ENCODE results near the gene SNIP1.

- TF ChIP-seq EZH2 (IDR thresholded peaks at IDR 0.05), result no peak
- no peak for TF ChIP-seq POLR2AphosphoS5 (IDR thresholded peaks at IDR 0.05; ENCODE audit: borderline replicate concordance, low read depth, low read length)
- TF ChIP-seq FOXP2 (optimal IDR thresholded peaks at IDR 0.05; ENCODE audit: control extremely low read depth, extremely low read length, insufficient read depth), result no peak
Observed at GRCh38 chr1:37513795-37514349, 40.2 kb downstream of the SNIP1 start.

Measured in SK-N-MC (cell line).